HUDEP-2 (cell line): ENCODE measurements around the gene TSFM.

Experiments
- DNase-seq, 76 experiments: peaks; one replicate each; lab custom pipeline; 2025; ENCODE audit not compliant: unreplicated experiment in 76 of 76; lab: John Stamatoyannopoulos, UW

The TSFM gene

GRCh38 chr12:57776247-57776587 is 6.4 kb upstream of the TSFM start:
- DNase-seq = no peak

GRCh38 chr12:57777367-57777766 is 5.2 kb upstream of the TSFM start:
- no peak for DNase-seq

GRCh38 chr12:57777911-57778310 is 4.7 kb upstream of the TSFM start:
- DNase-seq = no peak

- peak in 18 of 76 experiments; percentile 4 to 42 (median 19) for DNase-seq
These were observed 2.9 kb upstream of the TSFM start for GRCh38 chr12:57779736-57780135.

GRCh38 chr12:57780284-57780897 is 2.2 kb upstream of the TSFM start:
- DNase-seq = no peak

GRCh38 chr12:57781244-57781643 is 1.3 kb upstream of the TSFM start:
- no peak for DNase-seq

- no peak for DNase-seq
These were observed 786 bp upstream of the TSFM start for GRCh38 chr12:57781801-57782200.

GRCh38 chr12:57782243-57782607 is 362 bp upstream of the TSFM start:
- DNase-seq = no peak

GRCh38 chr12:57783466-57783801 is 847 bp downstream of the TSFM start:
- no peak for DNase-seq

- no peak for DNase-seq
These were observed 1.3 kb downstream of the TSFM start for GRCh38 chr12:57783861-57784260.

- DNase-seq = no peak
These were observed 11.3 kb downstream of the TSFM start for GRCh38 chr12:57793920-57794319.

- no peak for DNase-seq
These were observed 12.8 kb downstream of the TSFM start for GRCh38 chr12:57795354-57795753.

- no peak for DNase-seq
These were observed 14.4 kb downstream of the TSFM start for GRCh38 chr12:57796996-57797395.

- no peak for DNase-seq
These were observed 15.3 kb downstream of the TSFM start for GRCh38 chr12:57797933-57798332.

- DNase-seq = no peak
These were observed 18.4 kb downstream of the TSFM start for GRCh38 chr12:57800965-57801364.

- DNase-seq = no peak
These were observed 20.0 kb downstream of the TSFM start for GRCh38 chr12:57802607-57803006.

GRCh38 chr12:57803319-57803893 is 20.8 kb downstream of the TSFM start:
- DNase-seq = peak in 14 of 76 experiments; percentile 2 to 34 (median 8)

- no peak for DNase-seq
These were observed 24.1 kb downstream of the TSFM start for GRCh38 chr12:57806677-57807076.

GRCh38 chr12:57807285-57807684 is 24.7 kb downstream of the TSFM start:
- DNase-seq = no peak

GRCh38 chr12:57808351-57808750 is 25.8 kb downstream of the TSFM start:
- DNase-seq = no peak

- no peak for DNase-seq
These were observed 26.8 kb downstream of the TSFM start for GRCh38 chr12:57809425-57809824.

GRCh38 chr12:57810450-57810849 is 27.9 kb downstream of the TSFM start:
- DNase-seq = peak in 49 of 76 experiments; percentile 2 to 77 (median 36)
